Measurements from ENCODE around the gene MYLIP. TPM values are rescaled to one million over a fixed set of nuclear protein-coding genes. Genes with fewer than 3 reads are reported as not detected.
A peak's percentile ranks its signal among the peaks of the same experiment; 100 is the strongest.

The MYLIP gene
- total and polyA plus RNA-seq, 12 donors: 7.5 to 49.2 (median 28.8) TPM

DNA sequence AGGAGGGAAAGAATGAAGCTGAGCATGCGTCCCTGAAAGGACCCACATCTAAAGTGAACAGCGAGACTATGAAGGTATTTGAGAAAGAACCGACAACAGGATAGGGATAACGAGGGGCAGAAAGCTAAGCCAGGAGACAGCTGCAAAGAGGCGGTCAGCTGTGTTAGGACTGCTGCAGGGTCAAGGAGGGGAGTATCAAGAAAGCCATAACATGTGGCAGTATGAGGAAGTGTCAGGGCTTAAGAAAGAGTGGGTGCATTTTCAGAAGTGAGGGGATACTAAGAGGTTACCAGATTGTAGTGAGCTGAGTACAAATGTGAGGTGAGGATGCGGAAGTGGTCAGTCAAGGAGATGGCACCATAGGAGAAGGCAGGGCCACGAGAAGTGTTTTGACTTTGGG lies 21.2 kb downstream of the MYLIP start:
- DNase-seq: no peak
- Histone ChIP-seq H3K4me3 (no peak overlapping the region), H3K4me1 (replicated peaks in 1 of 2) (peaks cover 0 to 7% of the 10 kb centered on the region in 2 donors), H3K27me3 (no peaks in the 10 kb centered on the region), H3K27ac (no peak overlapping the region), H3K36me3 (replicated peaks in 1 of 2) (peaks cover 0 to 19% of the 10 kb centered on the region in 2 donors), H3K9me3 (replicated peaks in 1 of 3) (no peaks in the 10 kb centered on the region)
- intact Hi-C loops (cut with DNase I): no loop called here
- 94 to 97% (median 95%) methylated on average over 7 of the region's 7 CpGs for WGBS, 4 donors
- TF ChIP-seq, protein P1, sequence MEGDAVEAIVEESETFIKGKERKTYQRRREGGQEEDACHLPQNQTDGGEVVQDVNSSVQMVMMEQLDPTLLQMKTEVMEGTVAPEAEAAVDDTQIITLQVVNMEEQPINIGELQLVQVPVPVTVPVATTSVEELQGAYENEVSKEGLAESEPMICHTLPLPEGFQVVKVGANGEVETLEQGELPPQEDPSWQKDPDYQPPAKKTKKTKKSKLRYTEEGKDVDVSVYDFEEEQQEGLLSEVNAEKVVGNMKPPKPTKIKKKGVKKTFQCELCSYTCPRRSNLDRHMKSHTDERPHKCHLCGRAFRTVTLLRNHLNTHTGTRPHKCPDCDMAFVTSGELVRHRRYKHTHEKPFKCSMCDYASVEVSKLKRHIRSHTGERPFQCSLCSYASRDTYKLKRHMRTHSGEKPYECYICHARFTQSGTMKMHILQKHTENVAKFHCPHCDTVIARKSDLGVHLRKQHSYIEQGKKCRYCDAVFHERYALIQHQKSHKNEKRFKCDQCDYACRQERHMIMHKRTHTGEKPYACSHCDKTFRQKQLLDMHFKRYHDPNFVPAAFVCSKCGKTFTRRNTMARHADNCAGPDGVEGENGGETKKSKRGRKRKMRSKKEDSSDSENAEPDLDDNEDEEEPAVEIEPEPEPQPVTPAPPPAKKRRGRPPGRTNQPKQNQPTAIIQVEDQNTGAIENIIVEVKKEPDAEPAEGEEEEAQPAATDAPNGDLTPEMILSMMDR (IDR thresholded peaks at IDR 0.05): no peak
- TF ChIP-seq POLR2A (IDR thresholded peaks at IDR 0.05): no peak

DNA sequence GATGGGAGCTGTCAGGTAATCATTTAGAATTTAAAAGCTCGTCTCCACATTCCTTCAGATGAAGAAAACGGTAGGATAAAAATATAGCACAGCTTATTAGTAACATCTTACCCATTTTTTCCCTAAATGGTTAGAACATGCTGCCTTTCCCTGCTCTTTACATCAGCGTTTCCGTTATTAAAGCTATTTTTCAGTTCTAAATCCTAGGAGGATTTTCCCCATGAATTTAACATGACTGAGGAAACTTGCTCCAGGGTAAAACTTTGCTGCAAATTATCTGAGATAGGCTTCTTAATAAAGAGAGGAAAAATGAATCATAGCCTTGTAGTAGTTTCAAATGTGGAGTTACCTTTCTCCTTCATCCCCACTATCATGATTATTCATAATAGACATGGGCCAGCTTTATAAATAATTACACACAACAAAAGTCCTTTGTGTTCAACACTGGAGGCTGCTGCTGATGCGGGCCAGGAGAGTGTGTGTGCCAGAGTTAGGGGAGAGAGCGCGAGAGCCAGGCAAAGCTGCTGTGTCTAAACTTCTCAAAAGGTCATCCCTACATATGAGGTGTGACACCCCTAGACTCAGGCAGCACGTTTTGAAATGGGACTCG lies 24.4 kb downstream of the MYLIP start:
- Histone ChIP-seq H3K9me3 (replicated peaks in 1 of 3) (no peaks in the 10 kb centered on the region), H3K36me3 (replicated peaks in 1 of 2) (no peaks in the 10 kb centered on the region), H3K27ac (no peak overlapping the region), H3K4me1 (replicated peaks in 1 of 2) (peaks cover 0 to 9% of the 10 kb centered on the region in 2 donors), H3K4me3 (no peak overlapping the region), H3K27me3 (no peaks in the 10 kb centered on the region)
- intact Hi-C loops (cut with DNase I): no loop called here
- TF ChIP-seq, protein P1 (IDR thresholded peaks at IDR 0.05): no peak
- no peak for TF ChIP-seq POLR2A (IDR thresholded peaks at IDR 0.05)
- WGBS, 4 donors: 88 to 93% (median 90%) methylated on average over 9 of the region's 9 CpGs
- DNase-seq: no peak

DNA sequence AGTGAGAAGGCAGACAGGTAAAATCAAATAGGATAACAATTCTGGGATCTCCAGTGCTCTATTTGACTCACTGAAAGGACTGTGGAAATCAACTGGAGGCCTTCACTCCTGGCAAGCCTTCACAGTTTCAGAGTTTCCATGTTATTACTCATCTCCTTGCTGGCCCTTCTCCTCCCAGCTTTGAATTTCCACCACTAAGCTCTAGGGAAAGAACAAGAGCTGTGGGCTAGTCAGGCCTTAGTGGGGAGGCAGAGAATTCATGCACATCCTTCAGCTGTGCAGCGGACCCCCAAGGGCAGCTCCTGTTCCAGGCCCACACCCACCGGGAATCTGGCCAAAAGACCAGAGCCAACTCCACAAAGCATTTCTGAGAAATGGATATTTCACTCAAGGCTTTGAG lies 26.0 kb downstream of the MYLIP start:
- no peaks in the 10 kb centered on the region for H3K36me3 ChIP-seq (replicated peaks in 1 of 2)
- intact Hi-C loops (cut with DNase I): no loop called here
- H3K27me3 ChIP-seq: no peaks in the 10 kb centered on the region
- TF ChIP-seq POLR2A (IDR thresholded peaks at IDR 0.05): no peak
- TF ChIP-seq, protein P1 (IDR thresholded peaks at IDR 0.05): no peak
- WGBS, 4 donors: 44 to 79% (median 64%) methylated on average over 2 of the region's 2 CpGs
- H3K4me3 ChIP-seq: no peak overlapping the region
- H3K9me3 ChIP-seq (replicated peaks in 1 of 3): no peaks in the 10 kb centered on the region
- peak; percentile 50 to 76 (median 66) for DNase-seq
- H3K27ac ChIP-seq: peak overlapping the region in 3 of 5 donors; percentile 56 to 77 (median 70)
- H3K4me1 ChIP-seq (replicated peaks in 1 of 2): peaks cover 0 to 9% of the 10 kb centered on the region in 2 donors

DNA sequence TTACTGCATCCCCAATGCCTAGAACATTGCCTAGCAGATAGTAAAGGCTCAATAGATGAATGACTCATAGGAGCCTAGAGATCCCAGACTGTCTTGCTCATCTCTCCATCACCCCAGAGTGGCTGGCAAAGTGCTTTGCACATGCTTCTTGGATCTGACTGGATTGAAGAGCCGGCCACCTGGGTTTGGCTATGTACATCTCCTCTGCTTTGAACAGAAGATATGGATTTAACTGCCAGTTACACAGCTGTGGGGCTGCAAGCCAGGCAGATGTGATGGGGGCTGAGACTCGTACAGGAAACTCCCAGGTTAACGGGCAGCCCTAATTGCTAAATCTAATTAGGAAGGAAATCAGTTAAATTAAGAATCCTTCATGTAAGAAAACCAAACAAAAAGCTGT lies 28.6 kb downstream of the MYLIP start:
- H3K4me1 ChIP-seq (replicated peaks in 1 of 2): peaks cover 0 to 9% of the 10 kb centered on the region in 2 donors
- no peaks in the 10 kb centered on the region for H3K9me3 ChIP-seq (replicated peaks in 1 of 3)
- H3K36me3 ChIP-seq (replicated peaks in 1 of 2): no peaks in the 10 kb centered on the region
- no peaks in the 10 kb centered on the region for H3K27me3 ChIP-seq
- WGBS, 4 donors: 69 to 85% (median 74%) methylated on average over 3 of the region's 3 CpGs
- H3K4me3 ChIP-seq: no peak overlapping the region
- TF ChIP-seq POLR2A (IDR thresholded peaks at IDR 0.05): no peak
- TF ChIP-seq, protein P1 (IDR thresholded peaks at IDR 0.05): no peak
- no peak overlapping the region for H3K27ac ChIP-seq
- DNase-seq: no peak
- intact Hi-C loops (cut with DNase I): no loop called here
